DMS 273 (cell line): ENCODE results near the gene QPRT.
"Not testable (repeated sequence)": the region's sequence is repeated elsewhere in the genome, so short reads cannot be mapped to it uniquely, and the experiment has no call there.

ENCODE experiments used
- DNase-seq: peaks from one replicate; lab custom pipeline; 2025; ENCODE audit not compliant: unreplicated experiment; lab: John Stamatoyannopoulos, UW

Gene QPRT

GRCh38 chr16:29717113-29717512 is 38.1 kb downstream of the QPRT start:
- no peak for DNase-seq

GRCh38 chr16:29719063-29719462 is 40.1 kb downstream of the QPRT start:
- no peak for DNase-seq

- DNase-seq, result no peak
These were observed 41.7 kb downstream of the QPRT start for GRCh38 chr16:29720703-29721102.

- peak; percentile 86 for DNase-seq
These were observed 42.3 kb downstream of the QPRT start for GRCh38 chr16:29721167-29721879.

GRCh38 chr16:29726845-29727377 is 47.9 kb downstream of the QPRT start:
- DNase-seq, result no peak

- no peak for DNase-seq
These were observed 48.5 kb downstream of the QPRT start for GRCh38 chr16:29727452-29727851.

GRCh38 chr16:29729116-29729521 is 50.1 kb downstream of the QPRT start:
- peak; percentile 85 for DNase-seq

GRCh38 chr16:29730649-29731048 is 51.7 kb downstream of the QPRT start:
- DNase-seq, result no peak

GRCh38 chr16:29731768-29732601 is 53.0 kb downstream of the QPRT start:
- DNase-seq, result not testable (repeated sequence)

GRCh38 chr16:29734786-29735185 is 55.8 kb downstream of the QPRT start:
- no peak for DNase-seq

- DNase-seq, result peak; percentile 49
These were observed 57.1 kb downstream of the QPRT start for GRCh38 chr16:29736112-29736511.

- DNase-seq, result no peak
These were observed 57.8 kb downstream of the QPRT start for GRCh38 chr16:29736764-29737163.

- peak; percentile 21 for DNase-seq
These were observed 58.7 kb downstream of the QPRT start for GRCh38 chr16:29737713-29738112.

- DNase-seq, result no peak
These were observed 59.5 kb downstream of the QPRT start for GRCh38 chr16:29738514-29738913.

GRCh38 chr16:29739927-29740629 is 61.1 kb downstream of the QPRT start:
- not testable (repeated sequence) for DNase-seq

GRCh38 chr16:29740630-29741015 is 61.6 kb downstream of the QPRT start:
- DNase-seq, result not testable (repeated sequence)

- no peak for DNase-seq
These were observed 63.8 kb downstream of the QPRT start for GRCh38 chr16:29742683-29743275.

GRCh38 chr16:29743475-29743826 is 64.5 kb downstream of the QPRT start:
- no peak for DNase-seq

GRCh38 chr16:29743827-29744531 is 65.0 kb downstream of the QPRT start:
- no peak for DNase-seq

- DNase-seq, result no peak
These were observed 65.6 kb downstream of the QPRT start for GRCh38 chr16:29744541-29745101.
